Heart left ventricle (tissue), 16 donors: ENCODE results near the gene PYROXD2. TPM values are rescaled to one million over a fixed set of nuclear protein-coding genes. Genes with fewer than 3 reads are reported as not detected.

Experiments used
- ATAC-seq, 4 donors: fragments of 200-7000 bp; cut with Tn5 transposase; one replicate each; pipeline ENCODE4 v1.9.1; 2020 to 2022; ENCODE audit warnings: moderate library complexity in 4 of 4, mild to moderate bottlenecking in 3 of 4, moderate number of reproducible peaks in 1 of 4
- DNase-seq, 5 donors: peaks; one replicate each; pipeline ENCODE4 v3.0.0-alpha.2; 2020
- H3K27ac ChIP-seq, 12 donors: fragments of 200-600 bp; sonication (generic) in 4 of 12; one replicate each; pipeline versions ENCODE4 v1.5.0 to v1.8.0; 2016 to 2022; ENCODE audit warnings: mild to moderate bottlenecking in 2 of 12
- H3K27me3 ChIP-seq, 9 donors: fragments of 200-600 bp; sonication (generic) in 2 of 9; one replicate each; pipeline versions ENCODE4 v1.5.1 to v1.8.0; 2016 to 2022; ENCODE audit warnings: mild to moderate bottlenecking in 3 of 9
- H3K36me3 ChIP-seq, 9 donors: fragments of 200-600 bp; sonication (generic) in 2 of 9; one replicate each; pipeline versions ENCODE4 v1.5.0 to v1.8.0; 2018 to 2022; ENCODE audit warnings: mild to moderate bottlenecking in 2 of 9
- H3K4me1 ChIP-seq, 12 donors: fragments of 200-600 bp; sonication (generic) in 4 of 12; one replicate each; pipeline versions ENCODE4 v1.5.0 to v1.8.0; 2016 to 2022; ENCODE audit warnings: mild to moderate bottlenecking in 3 of 12
- H3K4me3 ChIP-seq, 12 donors: fragments of 200-600 bp; sonication (generic) in 4 of 12; one replicate each; pipeline versions ENCODE4 v1.5.0 to v1.8.0; 2017 to 2022; ENCODE audit warnings: mild to moderate bottlenecking in 9 of 12, moderate library complexity in 4 of 12
- H3K9me3 ChIP-seq, 12 donors: fragments of 200-600 bp; sonication (generic) in 4 of 12; one replicate each; pipeline versions ENCODE4 v1.5.0 to v1.8.0; 2016 to 2022; ENCODE audit warnings: mild to moderate bottlenecking in 1 of 12
- POLR2A ChIP-seq, 2 donors: fragments of 450-650 bp; IDR thresholded peaks; one replicate each; pipeline ENCODE4 v1.6.1; 2017; ENCODE audit warnings: antibody characterized with exemption in 2 of 2, mild to moderate bottlenecking in 2 of 2, moderate library complexity in 2 of 2
- WGBS, 4 donors: extraction: QIAGEN DNeasy Blood & Tissue Kit in 2 of 4; methylation state at CpG; one replicate each; pipeline versions ENCODE4 v1.1.5 to v1.1.7; 2013 to 2018; 5-methylcytosine and 5-hydroxymethylcytosine counted together
- intact Hi-C, 10 donors: fragments of 100-400 bp; cut with DNase I; formaldehyde crosslinking; loops; one replicate each; pipeline versions ENCODE4 v1.11.1 to v1.14.2; 2022
- polyA plus RNA-seq, 2 donors: library from polyadenylated mRNA; stranded (reverse); fragments of 200-250 nt; gene quantifications; one replicate each; pipeline ENCODE4 v1.2.3, GENCODE V29; 2013
- total RNA-seq, 9 donors: library from RNA; depleted of rRNA in 2 of 9; stranded (reverse); fragments of >200 nt in 2 of 9; fragmentation: NEBNext Ultra II Directional in 3 of 9; extraction: Animal tissue kit (Norgen Biotek cat#: 25700) in 3 of 9; gene quantifications; one replicate each; pipeline versions ENCODE4 v1.1.0 to v1.2.4, GENCODE V29; 2016 to 2023
- TF ChIP-seq, protein P1 (sequence below), 12 donors: fragments of 200-600 bp; sonication (generic) in 4 of 12; IDR thresholded peaks; one replicate each; pipeline versions ENCODE4 v1.5.0 to v1.8.0; 2018 to 2022; ENCODE audit warnings: antibody characterized with exemption in 12 of 12, mild to moderate bottlenecking in 5 of 12
- donor health status: ischemic (EF 13 %, LVEDD 7.1; RV severe dilation, severe dysfunction).
- donor health status: healthy with polysubstance abuse.
- donor health status: DM: no; HTN: yes; CAD: no.
- donor health status: DM: no; HTN: no; CAD: no.
- donor health status: ischemic (EF 25% LVEDD 6.9; RV normal size, moderate dysfunction).
- donor health status: ischemic (EF 25% LVEDD 5.7; RV mildly dilated, moderate dysfunction).
- donor health status: healthy.
- donor health status: DM: yes; HTN: yes; CAD: no.
- donor health status: ischemic (EF 35%, LVEDD 5.7; RV mildly dilated, moderate dysfunction).
- donor health status: nonischemic (EF 11% LVEDD 7.7; RV severe dilation, severe dysfunction).
- donor health status: DM: yes; HTN: yes; CAD: no.
- donor health status: PGD.
- donor health status: ischemic (EF 29% LVEDD 5.4; RV normal size, mild dysfunction).
- donor health status: nonischemic (EF 23%, LVEDD 6.1; RV moderate dilation, normal function).

Gene PYROXD2
- total and polyA plus RNA-seq, 11 donors = 4.1 to 22.0 (median 11.1) TPM

DNA sequence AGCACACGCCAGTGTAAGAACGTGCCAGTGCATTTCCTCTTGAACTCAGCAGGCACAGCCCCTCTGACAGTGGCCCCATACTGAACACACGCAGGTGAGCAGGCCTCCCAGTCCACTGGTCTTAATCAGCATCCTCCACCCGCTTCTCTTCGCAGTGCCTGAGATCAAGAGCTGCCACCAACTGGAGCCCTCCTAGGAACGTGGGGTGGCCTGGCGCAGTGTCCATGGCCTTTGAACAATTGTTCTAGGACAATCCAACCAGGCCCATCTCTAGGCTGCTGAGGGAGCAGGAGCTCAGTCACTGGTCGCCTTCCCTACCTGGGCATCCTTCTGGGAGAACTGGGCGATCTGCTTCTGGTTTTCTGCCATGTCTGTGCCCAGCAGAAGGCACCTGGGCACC is 15.2 kb downstream of the PYROXD2 start:
- TF ChIP-seq POLR2A (IDR thresholded peaks at IDR 0.05) = no peak
- TF ChIP-seq, protein P1, sequence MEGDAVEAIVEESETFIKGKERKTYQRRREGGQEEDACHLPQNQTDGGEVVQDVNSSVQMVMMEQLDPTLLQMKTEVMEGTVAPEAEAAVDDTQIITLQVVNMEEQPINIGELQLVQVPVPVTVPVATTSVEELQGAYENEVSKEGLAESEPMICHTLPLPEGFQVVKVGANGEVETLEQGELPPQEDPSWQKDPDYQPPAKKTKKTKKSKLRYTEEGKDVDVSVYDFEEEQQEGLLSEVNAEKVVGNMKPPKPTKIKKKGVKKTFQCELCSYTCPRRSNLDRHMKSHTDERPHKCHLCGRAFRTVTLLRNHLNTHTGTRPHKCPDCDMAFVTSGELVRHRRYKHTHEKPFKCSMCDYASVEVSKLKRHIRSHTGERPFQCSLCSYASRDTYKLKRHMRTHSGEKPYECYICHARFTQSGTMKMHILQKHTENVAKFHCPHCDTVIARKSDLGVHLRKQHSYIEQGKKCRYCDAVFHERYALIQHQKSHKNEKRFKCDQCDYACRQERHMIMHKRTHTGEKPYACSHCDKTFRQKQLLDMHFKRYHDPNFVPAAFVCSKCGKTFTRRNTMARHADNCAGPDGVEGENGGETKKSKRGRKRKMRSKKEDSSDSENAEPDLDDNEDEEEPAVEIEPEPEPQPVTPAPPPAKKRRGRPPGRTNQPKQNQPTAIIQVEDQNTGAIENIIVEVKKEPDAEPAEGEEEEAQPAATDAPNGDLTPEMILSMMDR (IDR thresholded peaks at IDR 0.05) = no peak
- intact Hi-C loops = loop anchor here in 1 of 10 donors (10.0 kb wide), 1 partner anchor 135 kb away; the partner anchor contains the start of gene LOXL4
- Histone ChIP-seq H3K9me3 (no peaks in the 10 kb centered on the region), H3K27ac (no peak overlapping the region), H3K27me3 (no peaks in the 10 kb centered on the region), H3K4me3 (no peak overlapping the region), H3K4me1 (peaks cover 0 to 3% (median 0%) of the 10 kb centered on the region in 12 donors), H3K36me3 (peaks cover 0 to 48% (median 16%) of the 10 kb centered on the region in 9 donors)
- no peak for DNase-seq
- 93 to 95% (median 94%) methylated on average over 9 of the region's 9 CpGs for WGBS, 4 donors
- ATAC-seq = no peak

DNA sequence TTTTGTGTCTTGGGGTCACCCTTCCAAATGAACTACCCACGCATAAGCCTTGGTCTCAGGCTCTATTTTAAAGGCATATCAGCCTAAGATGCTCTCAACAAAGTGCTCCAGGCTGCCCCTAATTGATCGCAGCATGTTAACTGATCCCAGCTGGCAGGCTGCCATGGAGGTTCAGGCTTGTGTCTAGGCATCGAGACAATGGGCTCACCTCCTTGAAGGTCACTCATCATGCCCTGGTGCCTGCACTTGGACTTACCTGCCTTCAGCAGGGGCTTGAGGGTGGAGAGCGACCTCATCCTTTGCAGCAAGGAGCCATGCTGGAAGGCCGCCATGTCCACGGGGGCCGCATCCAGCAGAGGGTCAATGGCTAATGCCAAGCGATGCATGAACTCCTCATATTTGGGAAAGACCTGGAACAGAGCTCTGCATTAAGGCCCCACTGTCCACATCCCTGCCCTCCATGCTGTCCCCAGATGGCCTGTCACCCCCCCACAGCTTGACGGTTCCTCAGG is 17.8 kb downstream of the PYROXD2 start:
- Histone ChIP-seq H3K27ac (no peak overlapping the region), H3K4me1 (peaks cover 0 to 10% (median under 1%) of the 10 kb centered on the region in 12 donors), H3K9me3 (no peaks in the 10 kb centered on the region), H3K27me3 (no peaks in the 10 kb centered on the region), H3K4me3 (no peak overlapping the region), H3K36me3 (peaks cover 0 to 45% (median 16%) of the 10 kb centered on the region in 9 donors)
- TF ChIP-seq, protein P1 (IDR thresholded peaks at IDR 0.05) = no peak
- TF ChIP-seq POLR2A (IDR thresholded peaks at IDR 0.05) = no peak
- intact Hi-C loops = loop anchor here in 1 of 10 donors (10.0 kb wide), 1 partner anchor 132 kb away; the partner anchor contains the start of gene LOXL4
- ATAC-seq (no peak), DNase-seq (no peak)
- WGBS, 4 donors = 94 to 99% (median 96%) methylated on average over 6 to 9 of the region's 9 CpGs

DNA sequence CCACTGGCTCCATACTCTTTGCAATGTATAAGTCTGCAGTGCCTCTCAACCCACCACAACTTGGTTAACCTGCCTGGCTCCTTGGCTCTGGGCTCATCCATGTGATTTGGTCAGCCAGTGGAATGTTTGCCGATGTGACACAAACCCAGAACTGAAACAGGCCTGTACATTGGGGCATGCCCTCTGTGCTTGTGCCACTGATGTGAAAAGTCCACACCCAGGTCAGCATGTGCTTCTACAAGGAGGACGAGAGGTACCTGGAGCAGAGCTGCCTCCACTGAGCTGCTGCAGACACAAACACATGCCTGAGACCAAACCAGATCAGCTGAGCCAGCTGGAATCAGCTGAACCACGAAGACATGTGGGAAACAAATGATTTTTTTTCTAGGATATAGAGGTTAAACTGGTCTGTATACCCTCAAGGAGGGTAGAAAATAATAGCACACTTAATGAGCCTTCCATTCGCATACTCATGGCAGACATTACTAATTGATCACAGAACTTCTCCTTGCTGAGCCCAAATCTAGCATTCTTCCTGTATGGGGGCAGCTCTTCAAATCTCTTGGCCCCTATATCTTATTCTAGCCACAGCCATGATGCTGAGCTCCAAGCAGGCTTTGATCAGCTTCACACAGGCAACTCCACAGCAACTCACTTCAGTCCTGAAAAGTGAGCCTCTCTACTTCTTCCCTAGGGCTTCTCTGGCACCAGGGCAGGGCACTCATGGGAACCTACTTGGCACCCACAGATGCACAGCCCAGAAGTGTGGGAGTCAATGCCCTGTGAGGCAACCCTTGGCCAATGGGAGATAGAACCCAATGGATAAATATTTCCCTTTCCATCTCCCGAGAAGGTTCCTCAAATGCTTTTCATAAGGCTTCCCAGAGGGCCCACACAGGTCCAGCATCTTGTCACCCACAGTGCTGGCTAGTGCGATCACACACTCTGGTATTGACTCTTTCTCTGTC is 18.6 kb downstream of the PYROXD2 start:
- no peak for DNase-seq
- H3K36me3 ChIP-seq = peaks cover 0 to 45% (median 16%) of the 10 kb centered on the region in 9 donors
- TF ChIP-seq, protein P1 (IDR thresholded peaks at IDR 0.05) = no peak
- TF ChIP-seq POLR2A (IDR thresholded peaks at IDR 0.05) = no peak
- intact Hi-C loops = loop anchor here in 1 of 10 donors (10.0 kb wide), 1 partner anchor 132 kb away; the partner anchor contains the start of gene LOXL4
- H3K27me3 ChIP-seq = no peaks in the 10 kb centered on the region
- H3K4me3 ChIP-seq = no peak overlapping the region
- H3K4me1 ChIP-seq = peaks cover 0 to 18% (median 3%) of the 10 kb centered on the region in 12 donors
- no peak for ATAC-seq
- 90 to 98% (median 95%) methylated on average over 5 to 6 of the region's 6 CpGs for WGBS, 4 donors
- no peak overlapping the region for H3K27ac ChIP-seq
- no peaks in the 10 kb centered on the region for H3K9me3 ChIP-seq
